ENCODE measurements around the gene RIPOR3.
"Not testable (repeated sequence)": the region's sequence is repeated elsewhere in the genome, so short reads cannot be mapped to it uniquely, and the experiment has no call there.

Gene RIPOR3

DNA sequence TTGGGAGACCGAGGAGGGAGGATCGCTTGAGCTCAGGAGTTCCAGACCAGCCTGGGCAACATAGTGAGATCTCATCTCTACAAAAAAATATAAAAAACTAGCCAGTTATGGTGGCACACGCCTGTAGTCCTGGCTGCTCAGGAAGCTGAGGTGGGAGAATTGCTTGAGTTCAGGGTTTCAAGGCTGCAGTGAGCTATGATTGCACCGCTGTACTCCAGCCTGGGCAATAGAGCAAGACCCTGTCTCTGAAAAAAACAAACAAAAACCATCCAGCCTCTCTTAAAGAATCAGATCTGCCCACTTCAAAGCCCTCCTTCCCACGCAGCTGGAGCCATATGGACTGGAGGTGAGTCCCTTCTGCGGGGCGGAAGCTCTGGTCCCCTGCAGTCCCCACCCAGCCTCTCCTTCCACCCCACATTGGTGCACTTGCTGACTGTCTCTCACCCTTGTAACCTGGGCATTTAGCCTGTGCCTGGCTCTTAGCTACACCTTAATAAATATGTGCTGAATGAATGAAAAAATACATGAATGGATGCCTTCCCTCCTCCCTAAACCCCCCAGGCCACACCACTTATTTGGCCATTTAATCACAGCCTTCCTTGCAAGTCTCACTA, 32.9 kb upstream of the RIPOR3 start:
- no peak for DNase-seq (ENCODE audit: low read depth)

DNA sequence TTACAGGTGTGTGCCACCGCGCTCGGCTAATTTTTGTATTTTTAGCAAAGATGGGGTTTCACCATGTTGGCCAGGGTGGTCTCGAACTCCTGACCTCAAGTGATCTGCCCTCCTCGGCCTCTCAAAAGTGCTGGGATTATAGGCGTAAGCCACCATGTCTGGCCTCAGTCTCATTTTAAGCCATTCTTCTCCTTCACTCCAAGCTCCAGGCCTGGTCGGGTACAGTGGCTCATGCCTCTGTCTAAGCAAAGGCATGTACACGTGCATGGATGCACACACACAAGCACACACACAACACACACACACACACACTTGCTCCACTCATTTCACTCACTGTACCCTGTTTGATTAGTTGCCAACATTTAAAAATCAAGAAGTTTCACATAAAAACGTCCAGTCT, 32.3 kb upstream of the RIPOR3 start:
- no peak for DNase-seq (ENCODE audit: low read depth)

DNA sequence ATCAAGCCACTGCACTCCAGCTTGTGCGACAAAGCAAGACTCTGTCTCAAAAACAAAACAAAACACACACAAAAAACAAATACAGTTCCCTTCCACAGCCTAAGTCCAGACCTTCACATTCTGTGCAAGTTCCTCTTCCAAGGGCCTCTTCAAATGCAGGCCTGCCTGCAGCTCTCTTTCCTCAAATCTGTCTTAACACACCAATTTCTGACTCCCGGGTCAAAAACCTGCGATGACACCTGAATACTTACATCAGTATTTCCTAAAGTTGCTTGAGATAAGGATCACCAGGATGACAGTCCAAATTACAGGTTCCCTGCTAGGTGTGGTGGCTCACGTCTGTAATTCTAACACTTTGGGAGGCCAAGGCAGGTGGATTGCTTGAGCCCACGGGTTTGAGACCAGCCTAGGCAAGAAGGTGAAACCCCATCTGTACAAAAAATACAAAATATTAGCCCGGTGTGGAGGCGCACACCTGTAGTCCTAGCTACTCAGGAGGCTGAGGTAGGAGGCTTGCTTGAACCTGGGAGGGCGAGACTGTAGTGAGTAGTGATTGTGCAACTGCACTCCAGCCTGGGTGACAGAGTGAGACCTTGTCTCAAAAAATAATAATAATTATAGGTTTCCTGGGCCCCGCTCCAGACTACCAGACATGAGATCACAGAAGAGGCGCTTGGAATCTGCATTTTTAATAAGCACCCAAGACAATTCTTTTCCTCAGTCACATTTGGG, 31.2 kb upstream of the RIPOR3 start:
- no peak for DNase-seq (ENCODE audit: low read depth)

DNA sequence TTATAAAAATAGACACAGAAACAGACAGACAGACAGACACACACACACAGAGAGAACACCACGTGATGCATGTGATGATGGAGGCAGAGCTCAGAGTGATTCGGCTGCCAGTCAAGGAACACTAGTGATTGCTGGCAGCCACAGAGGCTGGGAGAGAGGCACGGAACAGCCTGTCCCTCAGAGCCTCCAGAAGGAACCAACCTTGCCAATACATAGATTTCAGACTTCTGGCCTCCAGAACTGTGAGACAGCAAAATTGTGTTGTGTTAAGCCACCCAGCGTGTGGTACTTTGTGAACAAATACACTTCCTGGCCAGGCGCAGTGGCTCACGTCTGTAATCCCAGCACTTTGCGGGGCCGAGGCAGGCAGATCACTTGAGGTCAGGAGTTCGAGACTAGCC, 30.5 kb upstream of the RIPOR3 start:
- peak; percentile 42 for DNase-seq (ENCODE audit: low read depth)

GRCh38 chr20:50720582-50720981, 29.2 kb upstream of the RIPOR3 start:
- DNase-seq (ENCODE audit: low read depth), result no peak

DNA sequence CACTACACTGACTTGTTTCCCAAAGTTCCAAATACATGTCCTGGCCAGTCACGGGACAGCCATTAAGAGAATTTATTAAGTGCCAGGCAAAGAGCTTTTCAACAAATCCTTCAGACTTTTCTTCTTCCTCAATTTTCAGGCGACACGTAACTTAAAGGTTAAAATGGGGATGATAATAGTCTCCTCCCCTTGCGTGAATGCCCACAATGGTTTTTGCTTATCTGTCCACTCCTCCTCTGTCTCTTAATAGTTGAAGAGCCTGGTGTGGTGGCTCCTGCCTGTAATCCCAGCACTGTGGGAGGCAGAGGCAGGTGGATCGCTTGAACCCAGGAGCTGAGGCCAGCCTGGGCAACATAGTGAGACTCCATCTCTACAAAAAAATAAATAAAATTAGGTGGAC, 28.7 kb upstream of the RIPOR3 start:
- DNase-seq (ENCODE audit: low read depth), result no peak

GRCh38 chr20:50719328-50719727, 28.0 kb upstream of the RIPOR3 start:
- DNase-seq (ENCODE audit: low read depth), result no peak

GRCh38 chr20:50717974-50718761, 26.8 kb upstream of the RIPOR3 start:
- peak; percentile 20 for DNase-seq (ENCODE audit: low read depth)

DNA sequence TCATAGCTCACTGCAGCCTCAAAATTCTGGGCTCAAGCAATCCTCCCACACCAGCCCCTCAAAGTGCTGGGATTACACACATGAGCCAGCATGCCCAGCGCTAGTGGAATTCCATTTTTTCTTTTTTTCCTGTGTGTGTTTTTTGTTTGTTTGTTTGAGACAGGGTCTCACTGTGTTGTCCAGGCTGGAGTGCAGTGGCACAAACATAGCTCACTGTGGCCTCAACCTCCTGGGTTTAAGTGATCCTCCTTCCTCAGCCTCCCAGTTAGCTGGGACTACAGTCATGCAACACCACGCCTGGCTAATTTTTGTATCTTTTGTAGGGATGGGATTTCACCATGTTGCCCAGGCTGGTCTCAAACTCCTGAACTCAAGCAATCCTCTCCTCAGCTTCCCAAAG, 26.0 kb upstream of the RIPOR3 start:
- DNase-seq (ENCODE audit: low read depth), result no peak

GRCh38 chr20:50716518-50716917, 25.2 kb upstream of the RIPOR3 start:
- DNase-seq (ENCODE audit: low read depth), result no peak

DNA sequence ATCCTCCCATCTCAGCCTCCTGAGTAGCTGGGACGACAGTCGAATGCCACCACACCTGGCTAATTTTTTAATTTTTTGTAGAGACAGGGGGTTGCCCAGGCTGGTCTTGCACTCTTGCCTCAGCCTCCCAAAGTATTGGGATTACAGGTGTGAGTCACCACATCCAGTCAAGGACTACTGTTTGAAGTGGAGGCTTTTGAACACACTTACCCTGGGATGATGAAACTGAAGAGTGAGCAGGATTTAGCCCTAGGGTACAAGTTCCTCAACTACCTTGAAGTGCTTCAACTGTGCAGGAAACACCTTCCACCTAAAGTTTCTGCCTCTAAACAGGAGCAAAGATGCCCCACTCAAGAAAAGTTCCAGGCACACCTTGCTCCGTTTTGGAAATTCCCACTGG, 24.4 kb upstream of the RIPOR3 start:
- DNase-seq (ENCODE audit: low read depth), result no peak

DNA sequence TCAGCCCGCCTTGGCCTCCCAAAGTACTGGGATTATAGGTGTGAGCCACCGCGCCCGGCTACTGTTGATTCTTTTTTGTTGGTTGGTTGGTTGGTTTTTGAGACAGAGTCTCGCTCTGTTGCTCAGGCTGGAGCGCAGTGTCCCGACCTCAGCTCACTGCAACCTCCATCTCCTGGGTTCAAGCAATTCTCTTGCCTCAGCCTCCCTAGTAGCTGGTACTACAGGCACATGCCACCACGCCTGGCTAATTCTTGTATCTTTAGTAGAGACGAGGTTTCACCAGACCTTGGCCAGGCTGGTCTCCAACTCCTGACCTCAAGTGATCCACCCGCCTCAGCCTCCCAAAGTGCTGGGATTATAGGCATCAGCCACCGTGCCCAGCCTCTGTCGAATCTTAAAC, 23.1 kb upstream of the RIPOR3 start:
- not testable (repeated sequence) for DNase-seq (ENCODE audit: low read depth)

DNA sequence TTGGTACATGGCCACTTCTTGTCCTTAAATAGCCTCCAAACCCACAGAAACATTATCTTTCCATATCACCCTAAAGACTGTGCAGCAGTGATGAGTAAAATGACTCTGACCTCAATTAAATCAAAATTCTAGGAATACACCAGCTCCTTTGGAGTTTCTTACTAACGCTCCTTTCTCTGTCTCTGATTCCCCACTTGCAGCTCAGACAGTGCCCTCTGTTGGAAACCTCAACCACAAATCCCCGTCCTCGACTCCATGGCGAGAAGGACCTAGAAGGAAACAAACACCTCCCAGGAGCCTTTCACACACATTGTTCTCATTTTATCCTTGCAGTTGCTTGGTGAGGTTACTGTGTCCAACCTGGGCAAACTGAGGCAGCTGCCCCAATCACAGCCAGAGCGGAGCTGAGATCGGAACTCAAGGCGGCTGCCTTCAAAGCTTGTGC, 22.3 kb upstream of the RIPOR3 start:
- DNase-seq (ENCODE audit: low read depth), result peak; percentile 57

GRCh38 chr20:50712771-50713656, 21.7 kb upstream of the RIPOR3 start:
- DNase-seq (ENCODE audit: low read depth), result no peak

- no peak for DNase-seq (ENCODE audit: low read depth)
Measured at GRCh38 chr20:50711113-50711825, 19.9 kb upstream of the RIPOR3 start.

- peak; percentile 49 for DNase-seq (ENCODE audit: low read depth)
Measured at GRCh38 chr20:50710492-50711063, 19.2 kb upstream of the RIPOR3 start.

GRCh38 chr20:50709636-50709973, 18.3 kb upstream of the RIPOR3 start:
- DNase-seq (ENCODE audit: low read depth), result no peak

DNA sequence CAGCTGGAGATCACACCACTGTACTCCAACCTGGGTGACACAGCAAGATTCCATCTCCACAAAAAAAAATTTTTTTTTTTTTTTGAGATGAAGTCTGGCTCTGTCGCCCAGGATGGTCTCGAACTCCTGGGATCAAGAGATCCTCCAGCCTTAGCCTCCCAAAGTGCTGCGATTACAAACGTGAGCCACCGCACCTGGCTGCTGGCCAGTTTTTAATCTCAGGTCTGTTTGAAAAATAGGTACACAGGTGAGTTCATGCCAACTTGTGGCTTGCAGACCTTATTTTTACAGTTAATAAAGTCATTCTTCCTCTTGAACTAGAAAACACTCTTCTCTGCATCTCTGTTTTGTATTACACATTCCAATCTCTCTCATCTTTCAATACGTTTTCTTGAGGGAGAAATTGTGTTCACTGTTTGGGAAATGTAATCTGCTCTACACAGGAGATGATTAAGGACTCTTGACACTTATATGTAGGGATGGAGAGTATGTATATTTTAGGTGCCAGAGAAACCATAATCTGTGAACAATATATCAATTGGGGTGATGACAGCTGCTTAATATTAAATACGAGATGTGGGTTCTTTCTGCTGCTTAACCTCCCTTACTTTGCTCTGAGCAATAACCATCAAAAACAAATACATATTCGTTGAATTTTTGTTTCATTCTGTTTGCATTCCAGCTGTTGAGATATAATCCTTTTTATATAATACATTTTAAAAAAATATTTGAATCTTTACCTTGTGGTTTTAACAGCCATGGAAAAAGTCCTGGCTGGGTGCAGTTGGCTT, 17.7 kb upstream of the RIPOR3 start:
- no peak for DNase-seq (ENCODE audit: low read depth)

GRCh38 chr20:50704971-50705370, 13.6 kb upstream of the RIPOR3 start:
- peak; percentile 78 for DNase-seq (ENCODE audit: low read depth)

DNA sequence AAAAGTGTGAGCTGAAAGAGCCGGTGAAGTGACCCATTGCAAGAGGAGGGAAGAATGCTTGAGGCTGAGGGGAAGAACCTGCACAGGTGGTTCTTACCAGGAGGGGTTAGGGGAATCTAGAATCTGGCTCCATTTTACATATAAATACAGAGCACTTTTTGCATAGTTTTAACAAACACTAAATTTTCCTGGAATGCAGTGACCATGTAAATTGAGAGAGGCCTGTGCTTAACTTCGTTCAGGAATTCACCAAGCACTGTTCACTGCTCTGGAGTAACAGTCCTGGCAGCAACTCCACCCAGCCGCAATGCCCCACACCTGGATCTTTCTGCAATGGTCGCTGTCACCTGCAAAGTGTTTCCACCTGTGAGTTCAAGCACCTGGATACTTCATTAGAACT, 13.2 kb upstream of the RIPOR3 start:
- no peak for DNase-seq (ENCODE audit: low read depth)

Measured in iris pigment epithelial cell (primary cell).